DOHH2 (cell line): ENCODE data around the gene SNRPA.

Experiments
- H3F3A ChIP-seq: fragments of 200-600 bp; sonication (generic), shearing (Covaris generic); 2 replicates; pipeline ENCODE4 v1.6.0; 2016; ENCODE audit warnings: antibody characterized with exemption, mild to moderate bottlenecking; ENCODE audit not compliant: control insufficient read depth, insufficient read depth
- H3K27ac ChIP-seq: fragments of 200-600 bp; sonication (generic); 2 replicates; pipeline ENCODE4 v1.5.1; 2014; ENCODE audit warnings: low read depth, mild to moderate bottlenecking, low read length, moderate library complexity
- H3K27me3 ChIP-seq: fragments of 200-600 bp; sonication (generic); 2 replicates; pipeline ENCODE4 v1.6.1; 2014; ENCODE audit warnings: mild to moderate bottlenecking, low read length, mixed read lengths; ENCODE audit not compliant: control insufficient read depth
- H3K36me3 ChIP-seq: fragments of 200-600 bp; sonication (generic); 2 replicates; pipeline ENCODE4 v1.6.1; 2014; ENCODE audit warnings: mild to moderate bottlenecking, low read length, moderate library complexity, mixed read lengths; ENCODE audit not compliant: control insufficient read depth
- H3K4me1 ChIP-seq: fragments of 200-600 bp; sonication (generic); 2 replicates; pipeline ENCODE4 v1.6.1; 2014; ENCODE audit warnings: mild to moderate bottlenecking, low read length, mixed read lengths; ENCODE audit not compliant: control insufficient read depth
- H3K4me2 ChIP-seq: fragments of 200-600 bp; sonication (generic); 2 replicates; pipeline ENCODE4 v1.6.0; 2014; ENCODE audit warnings: mild to moderate bottlenecking, low read length, moderate library complexity
- H3K4me3 ChIP-seq: fragments of 200-600 bp; sonication (generic); 2 replicates; pipeline ENCODE4 v1.5.1; 2014; ENCODE audit warnings: mild to moderate bottlenecking, low read length, mixed read lengths
- H3K79me2 ChIP-seq: fragments of 200-600 bp; sonication (generic); 2 replicates; pipeline ENCODE4 v1.6.1; 2014; ENCODE audit warnings: mild to moderate bottlenecking, low read length, mixed read lengths; ENCODE audit not compliant: control insufficient read depth
- H3K9me2 ChIP-seq: fragments of 200-600 bp; sonication (generic); replicated peaks from 2 replicates; pipeline ENCODE4 v1.6.1; 2014; ENCODE audit warnings: mild to moderate bottlenecking, low read length, mixed read lengths; ENCODE audit not compliant: control insufficient read depth
- H3K9me3 ChIP-seq: fragments of 200-600 bp; sonication (generic); 2 replicates; pipeline ENCODE4 v1.6.1; 2014; ENCODE audit warnings: antibody characterized with exemption, low read length, mixed read lengths; ENCODE audit not compliant: control insufficient read depth, insufficient read depth
- H4K20me1 ChIP-seq: fragments of 200-600 bp; sonication (generic); 2 replicates; pipeline ENCODE4 v1.6.0; 2014; ENCODE audit warnings: low read depth, mild to moderate bottlenecking, antibody characterized with exemption, low read length, moderate library complexity; ENCODE audit not compliant: control insufficient read depth, insufficient read depth
- CTCF ChIP-seq: fragments of 200-600 bp; sonication (generic); IDR thresholded peaks from one replicate; pipeline ENCODE4 v1.5.1; 2014; ENCODE audit warnings: antibody characterized with exemption, mild to moderate bottlenecking, low read depth, low read length; ENCODE audit not compliant: poor library complexity, severe bottlenecking
- EZH2phosphoT487 ChIP-seq: fragments of 200-600 bp; sonication (generic); IDR thresholded peaks from 2 replicates; pipeline ENCODE4 v1.6.1; 2017; ENCODE audit warnings: borderline replicate concordance, mild to moderate bottlenecking, antibody characterized with exemption, low read length, moderate library complexity, mixed read lengths

SNRPA gene

GRCh38 chr19:40800339-40800996 is 49.5 kb downstream of the SNRPA start:
- TF ChIP-seq CTCF (no peak), EZH2phosphoT487 (no peak)
- Histone ChIP-seq H4K20me1 (peaks cover 36% of the 10 kb centered on the region), H3K4me1 (peaks cover 69% of the 10 kb centered on the region), H3K4me3 (peak overlapping the region; percentile 93), H3K27ac (peak overlapping the region; percentile 75), H3K9me2 (no peaks in the 10 kb centered on the region), H3K4me2 (peak overlapping the region; percentile 84), H3K36me3 (peaks cover 55% of the 10 kb centered on the region), H3K9me3 (no peaks in the 10 kb centered on the region), H3F3A (peaks cover 6% of the 10 kb centered on the region), H3K27me3 (no peaks in the 10 kb centered on the region), H3K79me2 (peaks cover 63% of the 10 kb centered on the region)

GRCh38 chr19:40800997-40801377 is 50.0 kb downstream of the SNRPA start:
- TF ChIP-seq CTCF: no peak
- no peak for TF ChIP-seq EZH2phosphoT487
- Histone ChIP-seq H3K27ac (no peak overlapping the region), H3K4me1 (peaks cover 75% of the 10 kb centered on the region), H3K79me2 (peaks cover 69% of the 10 kb centered on the region), H3K36me3 (peaks cover 60% of the 10 kb centered on the region), H3K4me3 (peak overlapping the region; percentile 93), H3K4me2 (peak overlapping the region; percentile 84), H3K9me2 (no peaks in the 10 kb centered on the region), H3F3A (peaks cover 9% of the 10 kb centered on the region), H4K20me1 (peaks cover 41% of the 10 kb centered on the region), H3K9me3 (no peaks in the 10 kb centered on the region), H3K27me3 (no peaks in the 10 kb centered on the region)

GRCh38 chr19:40801426-40802299 is 50.7 kb downstream of the SNRPA start:
- Histone ChIP-seq H3K27ac (peak overlapping the region; percentile 75), H3K79me2 (peaks cover 75% of the 10 kb centered on the region), H3K4me3 (peak overlapping the region; percentile 93), H3K4me2 (peak overlapping the region; percentile 84), H3K9me2 (no peaks in the 10 kb centered on the region), H3K9me3 (no peaks in the 10 kb centered on the region), H3K27me3 (no peaks in the 10 kb centered on the region), H3K36me3 (peaks cover 67% of the 10 kb centered on the region), H3K4me1 (peaks cover 81% of the 10 kb centered on the region), H3F3A (peaks cover 9% of the 10 kb centered on the region), H4K20me1 (peaks cover 47% of the 10 kb centered on the region)
- TF ChIP-seq EZH2phosphoT487: no peak
- no peak for TF ChIP-seq CTCF
